Activated CD4-positive, alpha-beta T cell treated with anti-CD3 and anti-CD28 coated beads for 4 hours (primary cell): ENCODE measurements around the gene GJA4.
"Not testable (repeated sequence)": the region's sequence is repeated elsewhere in the genome, so short reads cannot be mapped to it uniquely, and the experiment has no call there.

Experiments
- DNase-seq, 2 donors: peaks; one replicate each; pipeline ENCODE4 v3.0.0-alpha.2; 2020

The GJA4 gene

DNA sequence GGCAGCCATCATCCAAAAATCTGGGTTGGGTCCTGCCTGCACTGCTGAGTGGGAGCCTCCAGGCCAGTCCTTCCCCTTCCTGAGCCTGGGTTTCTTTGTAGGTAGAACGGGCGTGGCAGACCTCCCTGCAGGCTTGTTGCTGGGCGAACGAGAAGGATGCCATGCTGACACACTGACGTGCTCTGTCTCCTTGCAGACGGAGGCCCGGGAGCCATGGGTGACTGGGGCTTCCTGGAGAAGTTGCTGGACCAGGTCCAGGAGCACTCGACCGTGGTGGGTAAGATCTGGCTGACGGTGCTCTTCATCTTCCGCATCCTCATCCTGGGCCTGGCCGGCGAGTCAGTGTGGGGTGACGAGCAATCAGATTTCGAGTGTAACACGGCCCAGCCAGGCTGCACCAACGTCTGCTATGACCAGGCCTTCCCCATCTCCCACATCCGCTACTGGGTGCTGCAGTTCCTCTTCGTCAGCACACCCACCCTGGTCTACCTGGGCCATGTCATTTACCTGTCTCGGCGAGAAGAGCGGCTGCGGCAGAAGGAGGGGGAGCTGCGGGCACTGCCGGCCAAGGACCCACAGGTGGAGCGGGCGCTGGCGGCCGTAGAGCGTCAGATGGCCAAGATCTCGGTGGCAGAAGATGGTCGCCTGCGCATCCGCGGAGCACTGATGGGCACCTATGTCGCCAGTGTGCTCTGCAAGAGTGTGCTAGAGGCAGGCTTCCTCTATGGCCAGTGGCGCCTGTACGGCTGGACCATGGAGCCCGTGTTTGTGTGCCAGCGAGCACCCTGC, 1.4 kb downstream of the GJA4 start:
- no peak for DNase-seq

DNA sequence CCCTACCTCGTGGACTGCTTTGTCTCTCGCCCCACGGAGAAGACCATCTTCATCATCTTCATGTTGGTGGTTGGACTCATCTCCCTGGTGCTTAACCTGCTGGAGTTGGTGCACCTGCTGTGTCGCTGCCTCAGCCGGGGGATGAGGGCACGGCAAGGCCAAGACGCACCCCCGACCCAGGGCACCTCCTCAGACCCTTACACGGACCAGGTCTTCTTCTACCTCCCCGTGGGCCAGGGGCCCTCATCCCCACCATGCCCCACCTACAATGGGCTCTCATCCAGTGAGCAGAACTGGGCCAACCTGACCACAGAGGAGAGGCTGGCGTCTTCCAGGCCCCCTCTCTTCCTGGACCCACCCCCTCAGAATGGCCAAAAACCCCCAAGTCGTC, 2.0 kb downstream of the GJA4 start:
- no peak for DNase-seq

DNA sequence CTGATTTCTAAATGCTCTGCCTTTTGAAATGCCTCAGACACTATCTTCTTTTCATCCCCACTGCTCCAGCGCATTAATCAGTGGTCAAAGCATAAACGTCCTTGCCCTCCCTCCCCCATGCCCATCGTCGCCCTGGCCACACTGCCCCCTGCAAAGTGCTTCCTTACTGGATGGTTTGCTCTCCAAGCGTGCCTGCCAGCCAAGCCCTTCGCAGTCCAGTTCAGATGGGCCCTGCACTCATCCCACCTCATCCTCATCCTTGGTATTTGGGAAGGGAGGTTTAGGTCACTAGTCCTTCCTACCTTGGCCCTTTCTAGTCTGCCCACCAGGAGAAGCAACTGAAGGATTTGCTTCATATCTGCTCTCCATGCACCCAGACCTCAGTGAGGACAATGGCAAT, 3.1 kb downstream of the GJA4 start:
- no peak for DNase-seq

DNA sequence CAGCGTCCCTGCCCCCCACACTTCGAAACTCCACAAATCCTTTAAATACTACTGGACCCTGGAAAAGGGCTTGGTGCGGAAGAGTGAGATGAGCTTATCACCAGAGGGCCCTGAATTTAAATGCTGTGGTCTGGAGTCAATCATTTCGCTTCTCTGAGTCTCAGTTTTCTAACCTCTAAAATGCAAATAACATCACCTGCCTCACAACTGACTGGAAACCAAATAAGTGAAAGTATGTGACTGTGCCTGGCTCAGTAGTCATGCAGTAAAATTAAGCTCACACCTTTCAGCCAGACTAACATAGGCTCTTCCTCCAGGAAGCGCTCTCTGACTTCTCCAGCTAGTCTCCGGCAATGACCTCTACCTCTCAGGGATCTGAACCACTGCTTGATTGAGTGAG, 4.2 kb downstream of the GJA4 start:
- no peak for DNase-seq

DNA sequence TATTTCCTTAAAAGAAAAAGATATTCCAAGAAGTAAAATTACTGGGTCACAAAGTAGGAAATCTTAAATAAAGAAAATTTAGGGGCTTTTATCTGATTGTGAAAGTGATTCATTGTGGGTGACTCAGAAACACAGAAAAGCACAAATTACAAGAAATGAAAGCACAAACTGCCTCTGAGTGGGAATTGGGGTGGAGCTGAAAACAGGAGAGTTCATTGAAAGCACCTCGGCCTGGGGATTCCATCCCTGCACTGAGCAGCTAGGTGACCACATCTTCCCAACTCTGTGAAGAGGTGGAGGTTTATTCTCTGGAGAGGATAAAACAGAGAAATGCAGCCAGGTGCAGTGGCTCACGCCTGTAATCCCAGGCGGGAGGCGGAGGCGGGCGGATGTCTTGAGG, 7.4 kb downstream of the GJA4 start:
- DNase-seq = no peak

DNA sequence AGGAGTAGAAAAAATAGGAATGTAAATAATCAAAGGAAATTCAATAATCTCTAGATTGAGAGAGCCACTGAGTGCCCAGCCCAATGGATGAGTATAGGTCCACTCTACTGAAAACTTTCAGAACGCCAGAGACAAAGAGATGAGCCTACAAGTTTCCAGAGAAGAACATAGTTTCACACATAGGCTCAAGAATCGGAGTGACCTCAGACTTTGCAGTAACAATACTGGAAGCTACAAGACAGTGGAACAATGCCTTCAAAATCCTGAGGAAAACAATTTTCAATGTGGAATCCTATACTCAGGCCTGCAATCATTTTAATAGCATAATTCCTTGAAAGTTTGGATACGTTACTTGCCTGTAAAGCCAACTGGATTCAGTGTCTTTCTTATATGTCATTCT, 11.0 kb downstream of the GJA4 start:
- no peak for DNase-seq

DNA sequence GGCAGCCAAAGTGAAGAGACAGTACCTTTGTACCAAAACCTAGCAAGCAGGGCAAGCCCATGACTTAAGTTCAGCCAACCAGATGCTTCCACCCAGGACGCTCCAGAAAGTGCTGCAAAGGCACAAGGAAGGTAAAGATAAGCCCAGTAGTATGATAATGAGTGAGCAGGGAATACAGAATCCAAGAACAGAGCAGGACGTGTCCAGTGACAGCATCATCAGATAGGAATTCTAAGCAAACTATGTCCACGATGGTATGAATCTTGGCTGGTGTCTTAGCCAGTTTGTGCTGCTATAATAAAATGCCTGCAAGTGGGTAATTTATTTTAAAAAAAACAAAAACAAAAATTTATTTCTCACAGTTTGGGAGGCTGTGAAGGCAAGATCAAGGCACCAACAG, 13.6 kb downstream of the GJA4 start:
- no peak for DNase-seq

DNA sequence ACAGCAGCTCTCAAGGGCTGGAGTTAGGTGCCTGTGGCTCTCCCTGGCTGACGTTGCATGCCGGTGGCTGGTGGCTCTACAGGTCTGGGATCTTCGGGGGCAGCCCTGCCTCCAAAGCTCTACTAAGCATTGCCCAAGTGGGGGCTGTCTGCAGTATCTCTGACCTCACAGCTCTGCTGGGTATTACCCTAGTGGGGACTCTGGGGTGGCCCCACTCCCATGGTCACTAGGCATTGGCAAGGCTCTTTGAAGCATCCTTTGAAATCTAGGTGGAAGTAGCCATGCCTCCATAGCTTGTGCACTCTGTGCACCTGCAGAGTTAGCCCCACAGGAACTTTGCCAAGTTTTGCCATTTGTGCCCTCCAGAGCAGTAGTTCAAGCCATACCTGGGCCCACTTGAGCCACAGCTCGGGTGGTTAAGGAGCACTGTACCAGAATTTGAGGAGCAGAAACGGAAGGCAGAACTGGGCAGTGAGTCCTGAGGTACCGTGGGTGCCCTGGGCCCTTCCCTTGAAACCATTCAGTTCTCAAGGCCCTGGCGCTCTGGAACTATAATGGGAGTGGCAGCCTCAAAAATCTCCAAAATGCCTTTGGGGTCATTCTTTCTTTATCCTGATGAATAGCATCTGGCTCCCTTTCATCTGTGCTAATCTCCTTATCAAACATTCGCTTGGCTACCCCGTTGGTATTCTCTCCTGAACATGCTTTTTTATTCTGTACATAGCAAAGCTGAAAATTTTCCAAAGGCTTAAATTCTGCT, 15.4 kb downstream of the GJA4 start:
- DNase-seq = no peak

DNA sequence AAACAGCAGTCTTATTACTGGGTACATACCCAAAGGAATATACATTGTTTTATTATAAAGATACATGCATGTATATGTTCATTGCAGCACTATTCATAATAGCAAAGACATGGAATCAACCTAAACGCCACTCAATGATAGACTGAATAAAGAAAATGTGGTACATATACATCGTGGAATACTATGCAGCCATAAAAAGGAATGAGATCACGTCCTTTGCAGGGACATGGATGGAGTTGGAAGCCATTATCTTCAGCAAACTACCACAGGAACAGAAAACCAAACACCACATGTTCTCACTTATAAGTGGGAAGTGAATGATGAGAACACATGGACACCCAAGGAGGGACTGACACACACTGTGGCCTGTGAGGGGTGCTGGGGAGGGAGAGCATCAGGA, 18.0 kb downstream of the GJA4 start:
- not testable (repeated sequence) for DNase-seq

DNA sequence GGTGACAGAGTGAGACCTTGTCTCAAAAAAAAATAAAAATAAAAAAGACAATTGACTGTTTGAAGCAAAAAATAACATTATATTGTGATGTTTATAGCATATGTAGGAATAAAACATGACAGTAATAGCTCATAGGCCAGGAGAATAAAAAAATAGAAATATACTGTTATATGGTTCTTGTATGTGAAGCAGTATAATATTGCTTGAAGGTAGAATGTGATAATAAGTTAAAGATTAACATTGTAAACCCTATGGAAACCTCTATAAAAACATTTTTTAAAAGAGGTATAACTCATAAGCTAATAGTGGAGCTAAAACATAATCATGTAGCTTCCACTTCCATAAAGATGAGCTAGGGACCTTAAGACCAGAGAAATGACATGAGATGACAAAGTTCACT, 23.5 kb downstream of the GJA4 start:
- no peak for DNase-seq

DNA sequence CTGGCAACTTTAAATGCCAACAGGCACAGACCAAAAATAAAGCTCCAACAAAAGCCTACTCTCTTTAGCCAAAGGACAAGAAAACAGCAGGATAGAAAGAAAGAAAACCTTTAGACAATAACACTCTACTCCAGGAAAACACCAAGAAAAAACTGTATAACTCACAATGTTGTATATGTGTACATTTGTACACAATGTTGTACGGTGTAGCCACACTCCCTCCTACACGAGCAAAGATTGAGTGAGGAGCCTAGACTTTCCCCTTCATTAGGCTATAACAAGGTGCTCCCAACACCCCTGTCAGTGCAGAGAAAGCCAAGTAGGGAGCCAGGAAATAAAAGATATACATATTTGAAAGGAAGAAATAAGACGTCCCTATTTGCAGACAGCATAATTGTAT, 24.0 kb downstream of the GJA4 start:
- DNase-seq = no peak

DNA sequence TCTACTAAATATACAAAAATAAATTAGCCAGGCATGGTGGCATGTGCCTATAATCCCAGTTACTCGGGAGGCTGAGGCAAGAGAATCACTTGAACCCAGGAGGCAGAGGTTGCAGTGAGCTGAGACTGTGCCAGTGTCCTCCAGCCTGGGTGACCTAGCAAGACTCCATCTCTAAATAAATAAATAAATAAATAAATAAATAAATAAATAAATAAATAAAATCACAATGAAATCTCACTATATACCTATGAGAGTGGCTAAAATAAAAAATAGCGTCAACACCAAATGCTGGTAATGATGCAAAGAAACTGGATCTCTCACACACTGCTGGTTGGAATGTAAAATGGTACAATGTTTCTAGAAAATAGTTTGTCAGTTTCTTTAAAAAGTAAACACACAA, 26.1 kb downstream of the GJA4 start:
- DNase-seq = not testable (repeated sequence)

DNA sequence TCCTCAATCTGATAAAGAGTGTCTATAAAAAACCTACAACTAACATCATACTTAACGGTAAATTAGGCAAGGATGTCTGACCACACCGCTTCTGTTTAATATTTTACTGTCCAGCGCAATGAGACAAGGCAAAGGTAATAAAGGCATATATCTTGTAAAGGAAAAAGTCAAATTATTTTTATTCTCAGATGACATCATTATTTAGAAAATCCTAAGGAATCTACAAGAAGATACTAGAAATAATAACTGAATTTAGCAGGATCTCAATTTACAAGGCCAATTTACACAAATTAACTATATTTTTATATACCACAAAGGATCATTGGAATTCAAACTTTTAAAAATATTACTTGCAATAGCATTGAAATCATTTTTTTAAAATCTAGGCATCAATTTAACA, 29.4 kb downstream of the GJA4 start:
- no peak for DNase-seq

DNA sequence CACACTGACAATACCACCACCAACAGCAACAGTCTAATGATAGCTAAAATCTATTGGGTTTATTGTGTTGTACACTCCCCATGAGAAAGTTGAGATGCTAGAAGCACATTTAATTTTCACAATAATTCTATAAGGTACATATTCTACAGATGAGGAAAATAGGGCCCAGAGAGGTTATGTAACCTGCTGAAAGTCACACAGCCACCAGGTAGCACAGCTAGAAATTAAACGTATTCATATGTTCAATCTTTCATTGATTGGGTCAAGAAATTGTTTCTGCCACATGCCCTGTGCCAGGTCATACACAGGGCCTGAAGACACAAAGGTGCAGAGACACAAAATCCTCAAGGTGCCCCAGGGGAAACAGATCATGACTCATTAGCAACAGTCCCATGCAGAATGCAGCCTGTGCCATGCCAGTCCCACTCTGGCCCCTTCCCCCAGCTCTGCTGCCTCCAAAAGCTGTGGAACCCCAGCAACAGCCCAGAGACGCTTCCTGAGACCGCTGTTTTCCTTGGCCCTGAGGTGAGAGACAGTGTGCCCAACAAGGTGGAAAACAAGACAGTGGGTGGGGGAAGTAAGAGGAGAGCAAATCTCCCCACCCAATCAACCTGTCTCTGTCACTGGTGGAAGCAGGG, 32.1 kb downstream of the GJA4 start:
- DNase-seq = no peak

DNA sequence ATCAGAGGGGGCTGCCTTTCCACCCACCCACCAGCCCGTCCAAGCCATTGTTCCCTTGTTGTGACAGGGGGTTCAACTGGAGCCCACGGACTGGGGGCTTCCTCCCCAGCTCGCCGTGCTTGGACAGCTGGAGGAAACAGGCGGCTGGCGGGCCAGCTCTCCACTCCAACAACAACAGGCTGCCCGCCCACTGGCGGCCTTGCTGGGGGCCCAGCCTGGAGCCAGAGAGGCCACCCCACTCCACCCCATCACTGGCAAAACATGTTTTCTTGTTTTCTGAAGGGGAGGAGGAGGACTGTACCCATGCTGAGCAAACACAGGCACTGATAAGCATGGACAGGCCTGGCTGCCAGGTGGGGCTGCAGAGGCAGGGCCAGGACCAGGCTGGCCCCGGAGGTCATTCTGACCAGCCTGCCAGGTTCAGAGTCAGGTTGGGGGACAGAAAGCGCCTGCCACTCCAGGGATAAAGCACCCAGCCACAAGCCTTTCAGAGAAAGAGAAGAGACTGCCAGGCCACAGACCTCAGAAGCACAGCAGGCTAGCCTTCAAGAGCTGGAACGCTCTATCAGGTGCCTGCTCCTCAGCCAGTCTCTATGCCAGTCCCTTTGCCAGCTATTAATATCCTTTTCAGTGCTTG, 32.8 kb downstream of the GJA4 start:
- DNase-seq = no peak

DNA sequence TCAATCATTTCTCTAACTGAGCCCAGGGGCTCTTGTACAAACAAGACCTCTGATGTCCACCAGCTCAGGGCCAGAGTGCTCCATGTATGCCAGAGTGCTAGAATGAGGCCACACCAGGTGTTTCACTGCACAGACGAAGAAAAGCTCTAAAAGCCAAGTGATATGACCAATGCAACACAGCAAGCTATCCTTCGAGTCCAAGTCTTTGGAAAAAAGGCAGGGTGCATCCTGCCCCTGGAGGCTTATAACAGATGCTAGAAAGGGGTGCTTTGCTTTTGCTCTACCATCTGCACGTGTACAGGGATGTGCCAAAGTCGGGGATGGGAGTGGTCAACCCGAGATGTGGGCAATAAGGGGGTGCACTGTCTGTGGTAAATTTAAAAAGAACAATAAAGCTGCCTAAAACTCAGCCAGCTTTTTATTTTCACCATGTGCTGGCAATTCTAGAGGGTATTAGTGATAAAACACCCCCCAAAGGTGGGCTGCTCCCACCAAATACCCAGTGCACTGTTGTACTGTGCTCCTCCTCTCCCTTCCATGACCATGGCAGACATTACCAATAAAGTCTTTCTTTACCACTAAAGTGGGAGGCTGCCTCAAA, 34.6 kb downstream of the GJA4 start:
- no peak for DNase-seq

DNA sequence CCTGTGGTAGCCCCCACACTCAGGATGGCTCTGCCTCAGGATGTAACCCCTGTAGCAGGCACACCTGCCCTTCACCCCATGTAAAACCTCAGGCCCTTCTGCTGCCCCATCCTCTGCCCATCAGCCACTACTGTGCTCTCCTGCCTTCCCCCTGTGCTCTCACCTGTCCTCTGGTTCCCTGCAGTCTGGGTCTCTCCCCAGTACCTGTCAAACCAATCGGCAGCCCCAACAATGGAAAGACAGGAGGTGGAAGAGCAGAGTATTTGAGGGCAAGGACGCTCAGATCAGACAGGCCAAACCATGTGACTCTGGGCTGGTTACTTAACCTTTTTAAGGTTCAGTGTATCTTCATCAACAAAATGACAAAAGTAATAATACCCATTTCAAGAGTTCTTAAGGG, 35.8 kb downstream of the GJA4 start:
- no peak for DNase-seq

DNA sequence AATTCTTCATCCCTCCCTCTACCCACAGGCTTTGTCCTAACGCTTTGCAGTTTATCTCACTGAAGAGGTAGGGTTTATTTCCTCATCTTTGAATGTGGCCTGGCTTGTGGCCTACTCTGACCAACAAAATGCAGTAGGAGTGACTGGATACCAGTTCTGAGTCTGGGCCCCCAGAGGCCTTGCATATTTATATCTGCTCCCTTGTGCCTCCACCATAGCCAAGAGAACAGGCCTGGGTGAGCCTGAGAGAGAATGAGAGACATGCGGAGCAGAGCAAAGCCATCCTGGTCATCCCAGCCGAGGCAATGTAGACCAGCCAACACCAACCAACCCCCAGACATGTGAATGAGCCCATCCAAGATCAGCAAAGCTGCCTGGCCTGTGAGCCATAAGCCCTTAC, 36.5 kb downstream of the GJA4 start:
- DNase-seq = no peak

DNA sequence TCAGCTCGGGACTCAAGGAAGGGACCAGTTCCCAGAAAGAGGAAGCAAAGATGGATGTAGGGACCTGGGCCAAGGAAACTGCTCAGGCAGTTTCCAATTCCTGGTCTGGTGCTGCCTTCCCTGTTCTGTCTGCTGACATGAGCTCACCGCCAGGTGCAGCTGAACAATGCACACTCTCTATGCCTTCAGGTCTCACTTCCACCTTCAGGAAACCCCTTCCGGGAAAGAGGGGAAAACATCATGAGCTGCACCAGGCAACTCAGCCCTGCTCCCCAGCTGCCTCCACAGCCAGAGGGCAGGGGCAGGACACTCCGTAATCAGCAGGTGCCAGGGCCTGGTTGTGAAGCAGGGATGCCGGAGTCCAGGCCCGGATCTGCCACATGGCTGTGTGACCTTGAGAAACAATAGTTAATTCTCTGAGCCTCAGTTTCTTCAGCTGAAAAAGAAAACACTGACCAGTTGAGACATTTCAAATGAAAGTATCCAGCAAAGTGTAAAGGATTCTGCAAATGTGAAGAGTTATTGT, 39.0 kb downstream of the GJA4 start:
- no peak for DNase-seq

DNA sequence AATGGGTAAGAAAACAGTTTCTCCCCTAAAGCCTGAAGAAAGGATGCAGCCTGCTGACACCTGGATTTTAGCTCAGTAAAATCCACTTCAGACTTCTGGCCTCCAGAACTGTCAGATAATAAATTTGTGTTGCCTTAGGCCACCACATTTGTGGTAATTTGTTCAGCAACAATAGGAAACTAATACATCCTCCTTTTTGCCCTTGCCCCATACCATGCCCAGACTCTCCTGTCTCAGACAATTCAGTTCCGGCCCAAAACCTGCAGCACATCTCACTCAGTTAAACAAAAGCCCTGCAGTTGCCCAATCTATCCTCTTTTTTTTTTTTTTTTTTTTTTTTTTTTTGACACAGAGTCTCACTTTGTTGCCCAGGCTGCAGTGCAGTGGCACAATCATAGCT, 40.9 kb downstream of the GJA4 start:
- DNase-seq = no peak

DNA sequence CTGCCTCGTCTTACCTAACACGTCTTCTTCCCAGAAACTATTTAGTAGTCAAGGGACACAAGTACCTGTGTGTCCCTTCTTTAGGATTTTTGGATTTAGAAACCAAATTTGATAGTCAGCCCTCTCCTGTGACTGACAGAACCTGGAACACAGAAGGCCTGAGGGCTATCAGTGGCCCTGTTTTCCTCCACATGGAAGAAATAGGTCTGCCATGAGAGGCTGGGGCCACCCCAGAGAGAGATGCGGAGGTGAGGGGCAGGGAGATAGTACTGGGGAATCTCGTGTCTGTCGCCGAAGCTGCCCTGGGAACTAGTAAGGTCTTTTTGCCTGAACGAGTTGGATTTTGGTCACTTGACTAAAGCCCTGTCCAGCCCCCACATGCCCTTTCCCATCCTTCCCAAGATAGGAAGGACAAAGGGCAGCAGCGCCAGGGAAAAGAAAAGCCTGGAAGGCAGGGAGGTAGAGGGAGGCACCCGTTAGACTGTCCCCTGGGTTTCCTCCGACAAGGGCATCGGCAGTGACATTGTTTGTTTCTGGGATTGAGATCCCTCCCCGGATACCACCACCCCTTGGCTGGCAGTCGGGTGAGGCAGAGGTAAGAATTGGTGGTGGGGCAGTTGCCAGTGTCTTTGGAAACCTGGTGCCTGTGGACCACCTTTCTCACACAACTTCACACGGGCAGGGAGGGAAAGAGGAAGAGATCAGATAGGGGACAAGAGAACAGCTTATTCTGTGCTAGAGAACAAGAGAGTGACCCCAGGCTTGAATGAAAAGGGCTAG, 46.9 kb downstream of the GJA4 start:
- DNase-seq = no peak

DNA sequence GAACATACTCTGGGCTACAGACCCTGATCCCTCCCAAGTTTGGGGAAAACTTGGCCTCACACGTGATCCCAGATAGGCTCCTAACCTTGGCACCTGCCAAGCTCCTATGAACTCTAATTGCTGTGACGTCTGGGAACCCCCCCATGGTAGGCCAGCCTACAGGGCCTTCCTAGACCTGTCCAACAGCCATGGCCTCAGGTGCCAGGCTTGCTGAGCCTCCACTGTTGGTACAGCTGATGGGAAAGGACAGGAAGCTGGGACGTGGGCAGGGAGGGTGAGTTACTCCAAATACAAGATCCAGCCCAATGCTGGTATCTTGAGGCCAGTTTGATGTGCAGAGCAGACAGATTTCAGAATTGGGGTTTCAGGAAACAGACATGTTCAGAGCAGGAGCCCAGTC, 47.6 kb downstream of the GJA4 start:
- DNase-seq = no peak
